GM18951 (cell line): ENCODE data around the gene PAOX.
"Not testable (repeated sequence)": the region's sequence is repeated elsewhere in the genome, so short reads cannot be mapped to it uniquely, and the experiment has no call there.

ENCODE experiments used
- POLR2A ChIP-seq: IDR thresholded peaks from 4 replicates; pipeline ENCODE4 v1.6.1; 2011; ENCODE audit warnings: mild to moderate bottlenecking; ENCODE audit not compliant: insufficient read length, insufficient read depth; ENCODE audit errors: extremely low read depth
- in situ Hi-C: fragments of 300-500 bp; cut with MboI; formaldehyde crosslinking; loops from one replicate; pipeline ENCODE4 v1.12.0; 2022; ENCODE audit warnings: low sequenced_read_pairs, mixed read lengths, inconsistent platforms; ENCODE audit not compliant: unreplicated experiment

The PAOX gene

GRCh38 chr10:133422223-133422806 is 43.3 kb downstream of the PAOX start:
- in situ Hi-C loops: no loop called here
- TF ChIP-seq POLR2A: no peak

GRCh38 chr10:133422807-133423771 is 44.0 kb downstream of the PAOX start:
- no peak for TF ChIP-seq POLR2A
- in situ Hi-C loops: no loop called here

GRCh38 chr10:133424102-133424501 is 45.0 kb downstream of the PAOX start:
- in situ Hi-C loops: not testable (repeated sequence)

- in situ Hi-C loops: not testable (repeated sequence)
These were observed 45.5 kb downstream of the PAOX start, which contains the start of gene SPRN for GRCh38 chr10:133424601-133425000. SPRN (minus strand) TSS chr10:133424625; CDS start chr10:133423681, 944 bp downstream.

GRCh38 chr10:133429571-133429970 is 50.5 kb downstream of the PAOX start:
- in situ Hi-C loops: not testable (repeated sequence)

- in situ Hi-C loops: not testable (repeated sequence)
These were observed 53.0 kb downstream of the PAOX start for GRCh38 chr10:133431888-133432613.

- in situ Hi-C loops: not testable (repeated sequence)
These were observed 53.7 kb downstream of the PAOX start for GRCh38 chr10:133432789-133433188.

GRCh38 chr10:133438711-133439273 is 59.7 kb downstream of the PAOX start:
- no peak for TF ChIP-seq POLR2A
- in situ Hi-C loops: no loop called here

GRCh38 chr10:133439517-133440461 is 60.7 kb downstream of the PAOX start:
- in situ Hi-C loops: no loop called here
- TF ChIP-seq POLR2A: no peak

- no peak for TF ChIP-seq POLR2A
- in situ Hi-C loops: no loop called here
These were observed 61.7 kb downstream of the PAOX start for GRCh38 chr10:133440633-133441285.
